HEK293 (cell line): ENCODE data around the gene PKD2L1.

ENCODE experiments used
- ZNF112 ChIP-seq: fragments of 450-650 bp; formaldehyde crosslinking; IDR thresholded peaks from 2 replicates; pipeline ENCODE4 v1.5.0; 2017; ENCODE audit warnings: missing biosample characterization, missing genetic modification characterization
- ZNF174 ChIP-seq: fragments of 450-650 bp; formaldehyde crosslinking; IDR thresholded peaks from 2 replicates; pipeline ENCODE4 v1.5.0; 2017; ENCODE audit warnings: missing biosample characterization, mild to moderate bottlenecking, missing genetic modification characterization

GRCh38 chr10:100360234-100360633 lies 30.2 kb upstream of the PKD2L1 start:
- TF ChIP-seq ZNF112 (tag by site-specific recombination) (no peak), ZNF174 (no peak)
